Body of pancreas (tissue), 4 donors: ENCODE data around the gene ADAM10. TPM values are rescaled to one million over a fixed set of nuclear protein-coding genes. Genes with fewer than 3 reads are reported as not detected.

ENCODE experiments used
- ATAC-seq: fragments of 150-250 bp; one replicate; pipeline ENCODE4 v1.9.1; 2016
- DNase-seq, 4 donors: peaks; one replicate each; pipeline ENCODE4 v3.0.0-alpha.2; 2019
- H3K27ac ChIP-seq, 4 donors: fragments of 200-600 bp; sonication (generic); 1 replicate in 3 of 4; 2 replicates in 1 of 4; pipeline versions ENCODE4 v1.5.1 to v1.6.1; 2016 to 2019; ENCODE audit warnings: mild to moderate bottlenecking in 1 of 4, mixed read lengths in 1 of 4, moderate library complexity in 1 of 4
- H3K27me3 ChIP-seq, 2 donors: fragments of 200-600 bp; sonication (generic); one replicate each; pipeline ENCODE4 v1.6.0; 2016; ENCODE audit warnings: mild to moderate bottlenecking in 1 of 2
- H3K36me3 ChIP-seq, 2 donors: fragments of 200-600 bp; sonication (generic); replicated peaks in 1 of 2; 2 replicates each; pipeline ENCODE4 v1.5.1; 2016; ENCODE audit warnings: low read depth in 2 of 2; ENCODE audit not compliant: insufficient read depth in 1 of 2
- H3K4me1 ChIP-seq: fragments of 200-600 bp; sonication (generic); one replicate; pipeline ENCODE4 v1.6.0; 2016
- H3K4me3 ChIP-seq, 2 donors: fragments of 200-600 bp; sonication (generic); 1 replicate in 1 of 2; 2 replicates in 1 of 2; pipeline ENCODE4 v1.5.1; 2016 to 2019
- H3K9me3 ChIP-seq, 3 donors: fragments of 200-600 bp; sonication (generic); 1 replicate in 2 of 3; 2 replicates in 1 of 3; pipeline ENCODE4 v1.5.1; 2016
- POLR2A ChIP-seq, 3 donors: fragments of 450-650 bp; IDR thresholded peaks; one replicate each; pipeline ENCODE4 v1.6.1; 2016; ENCODE audit warnings: antibody characterized with exemption in 3 of 3, mild to moderate bottlenecking in 2 of 3
- WGBS, 2 donors: methylation state at CpG; one replicate each; pipeline ENCODE4 v1.1.5; 2017; 5-methylcytosine and 5-hydroxymethylcytosine counted together
- intact Hi-C: fragments of 100-400 bp; cut with DNase I; formaldehyde crosslinking; loops from one replicate; pipeline ENCODE4 v1.15.1; 2023
- small RNA-seq: library from RNA; depleted of rRNA; stranded (forward); fragments of <200 nt; gene quantifications from one replicate; pipeline ENCODE3, GENCODE V24; 2016
- total RNA-seq, 2 donors: library from RNA; depleted of rRNA; stranded (reverse); fragments of >200 nt; gene quantifications; one replicate each; pipeline ENCODE4 v1.1.0, GENCODE V29; 2016
- TF ChIP-seq, protein P1 (sequence below), 7 experiments: fragments of 450-650 bp in 4 of 7; fragments of 200-600 bp in 3 of 7; sonication (generic) in 3 of 7; IDR thresholded peaks; one replicate each; pipeline ENCODE4 v1.5.1; 2016 to 2019; ENCODE audit warnings: antibody characterized with exemption in 7 of 7

Gene ADAM10
- total RNA-seq, 2 donors from 2014 or later, result 29.1 to 35.6 TPM

- WGBS, 2 donors, result 79 to 89% methylated on average over 22 of the region's 22 CpGs
- ATAC-seq, result no peak
- no peak overlapping the region for H3K27ac ChIP-seq
- no peak for DNase-seq
- H3K4me1 ChIP-seq, result peaks cover under 1% of the 10 kb centered on the region
- no peak overlapping the region for H3K4me3 ChIP-seq
- no peak for TF ChIP-seq POLR2A (IDR thresholded peaks at IDR 0.05)
- TF ChIP-seq, protein P1, sequence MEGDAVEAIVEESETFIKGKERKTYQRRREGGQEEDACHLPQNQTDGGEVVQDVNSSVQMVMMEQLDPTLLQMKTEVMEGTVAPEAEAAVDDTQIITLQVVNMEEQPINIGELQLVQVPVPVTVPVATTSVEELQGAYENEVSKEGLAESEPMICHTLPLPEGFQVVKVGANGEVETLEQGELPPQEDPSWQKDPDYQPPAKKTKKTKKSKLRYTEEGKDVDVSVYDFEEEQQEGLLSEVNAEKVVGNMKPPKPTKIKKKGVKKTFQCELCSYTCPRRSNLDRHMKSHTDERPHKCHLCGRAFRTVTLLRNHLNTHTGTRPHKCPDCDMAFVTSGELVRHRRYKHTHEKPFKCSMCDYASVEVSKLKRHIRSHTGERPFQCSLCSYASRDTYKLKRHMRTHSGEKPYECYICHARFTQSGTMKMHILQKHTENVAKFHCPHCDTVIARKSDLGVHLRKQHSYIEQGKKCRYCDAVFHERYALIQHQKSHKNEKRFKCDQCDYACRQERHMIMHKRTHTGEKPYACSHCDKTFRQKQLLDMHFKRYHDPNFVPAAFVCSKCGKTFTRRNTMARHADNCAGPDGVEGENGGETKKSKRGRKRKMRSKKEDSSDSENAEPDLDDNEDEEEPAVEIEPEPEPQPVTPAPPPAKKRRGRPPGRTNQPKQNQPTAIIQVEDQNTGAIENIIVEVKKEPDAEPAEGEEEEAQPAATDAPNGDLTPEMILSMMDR (IDR thresholded peaks at IDR 0.05), result no peak
- no peaks in the 10 kb centered on the region for H3K27me3 ChIP-seq
- H3K9me3 ChIP-seq, result no peaks in the 10 kb centered on the region
- no peaks in the 10 kb centered on the region for H3K36me3 ChIP-seq
- intact Hi-C loops, result no loop called here
Measured at GRCh38 chr15:58541410-58542087, 208.0 kb downstream of the ADAM10 start.

DNA sequence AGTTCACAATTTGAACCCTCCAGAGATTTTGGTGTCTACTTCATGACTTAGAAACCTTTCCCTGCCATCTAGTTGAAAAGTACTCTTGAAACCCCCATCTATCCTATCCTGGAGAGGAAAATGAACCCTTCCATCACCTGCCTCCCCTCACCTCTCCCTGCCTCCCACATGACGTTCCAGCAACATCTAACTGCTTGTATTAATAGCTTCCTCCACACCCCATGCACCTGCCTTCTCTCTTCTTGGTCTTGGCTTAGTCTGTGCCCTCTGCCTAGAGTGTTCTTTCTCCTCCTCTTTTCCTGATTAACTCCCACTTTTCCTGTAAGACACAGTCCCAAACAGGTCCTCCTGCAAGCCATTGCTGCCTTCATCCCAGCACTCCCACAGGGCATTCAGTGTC lies 210.0 kb downstream of the ADAM10 start:
- Histone ChIP-seq H3K27ac (no peak overlapping the region), H3K36me3 (no peaks in the 10 kb centered on the region), H3K4me1 (peaks cover 4% of the 10 kb centered on the region), H3K9me3 (no peaks in the 10 kb centered on the region), H3K27me3 (no peaks in the 10 kb centered on the region), H3K4me3 (no peak overlapping the region)
- intact Hi-C loops, result no loop called here
- no peak for DNase-seq
- 63 to 72% methylated on average over 1 of the region's 1 CpG for WGBS, 2 donors
- TF ChIP-seq, protein P1 (IDR thresholded peaks at IDR 0.05), result no peak
- TF ChIP-seq POLR2A (IDR thresholded peaks at IDR 0.05), result no peak
- no peak for ATAC-seq

- H3K36me3 ChIP-seq, result no peaks in the 10 kb centered on the region
- 92 to 94% methylated on average over 3 of the region's 3 CpGs for WGBS, 2 donors
- no peak overlapping the region for H3K27ac ChIP-seq
- intact Hi-C loops, result no loop called here
- H3K27me3 ChIP-seq, result no peaks in the 10 kb centered on the region
- H3K4me1 ChIP-seq, result peaks cover 4% of the 10 kb centered on the region
- DNase-seq, result no peak
- TF ChIP-seq POLR2A (IDR thresholded peaks at IDR 0.05), result no peak
- TF ChIP-seq, protein P1 (IDR thresholded peaks at IDR 0.05), result no peak
- ATAC-seq, result no peak
- H3K4me3 ChIP-seq, result no peak overlapping the region
- no peaks in the 10 kb centered on the region for H3K9me3 ChIP-seq
Measured at GRCh38 chr15:58538901-58539300, 210.6 kb downstream of the ADAM10 start.

Small RNA genes within 50 kb of the gene (small RNA-seq; reads per million reads assigned to genes)
- gene AC091046.1, result not detected
- not detected for gene RF00012

Other genes with a start within 250 kb of the ADAM10 start
- 10 to 100 TPM in 1 of 2 donors, 1 to 10 TPM in 1; 8.9 to 11.9 TPM for gene MINDY2, start 21.6 kb upstream of the ADAM10 start, total RNA-seq
- 10 to 100 TPM; 56.0 to 95.3 TPM for gene SLTM, start 184.0 kb upstream of the ADAM10 start, total RNA-seq
- 10 to 100 TPM in 1 of 2 donors, 1 to 10 TPM in 1; 6.9 to 22.8 TPM for gene RNF111, start 238.0 kb upstream of the ADAM10 start, total RNA-seq